Measurements from ENCODE around the gene TBXAS1. TPM values are rescaled to one million over a fixed set of nuclear protein-coding genes. Genes with fewer than 3 reads are reported as not detected.

Gene TBXAS1
- total RNA-seq, 4 donors from 2014 or later: 6.2 to 23.0 (median 11.8) TPM

- Histone ChIP-seq H3K4me3 (no peak overlapping the region), H3K27me3 (no peaks in the 10 kb centered on the region), H3K4me1 (peaks cover 0 to 5% (median 0%) of the 10 kb centered on the region in 3 donors), H3K36me3 (peaks cover 0 to 45% of the 10 kb centered on the region in 2 donors), H3K27ac (no peak overlapping the region), H3K9me3 (no peaks in the 10 kb centered on the region)
- ATAC-seq: no peak
- TF ChIP-seq EP300 (IDR thresholded peaks at IDR 0.05): no peak
- 73 to 83% methylated on average over 3 of the region's 3 CpGs for WGBS, 2 donors (ENCODE audit: low coverage in 1 of 2)
These were observed 224.9 kb downstream of the TBXAS1 start for GRCh38 chr7:140053812-140054539.

- 70 to 81% methylated on average over 3 to 4 of the region's 4 CpGs for WGBS, 2 donors (ENCODE audit: low coverage in 1 of 2)
- no peaks in the 10 kb centered on the region for H3K27me3 ChIP-seq
- TF ChIP-seq EP300 (IDR thresholded peaks at IDR 0.05) (no peak), POLR2A (IDR thresholded peaks at IDR 0.05) (no peak), POLR2AphosphoS5 (IDR thresholded peaks at IDR 0.05) (no peak)
- TF ChIP-seq, protein P1, sequence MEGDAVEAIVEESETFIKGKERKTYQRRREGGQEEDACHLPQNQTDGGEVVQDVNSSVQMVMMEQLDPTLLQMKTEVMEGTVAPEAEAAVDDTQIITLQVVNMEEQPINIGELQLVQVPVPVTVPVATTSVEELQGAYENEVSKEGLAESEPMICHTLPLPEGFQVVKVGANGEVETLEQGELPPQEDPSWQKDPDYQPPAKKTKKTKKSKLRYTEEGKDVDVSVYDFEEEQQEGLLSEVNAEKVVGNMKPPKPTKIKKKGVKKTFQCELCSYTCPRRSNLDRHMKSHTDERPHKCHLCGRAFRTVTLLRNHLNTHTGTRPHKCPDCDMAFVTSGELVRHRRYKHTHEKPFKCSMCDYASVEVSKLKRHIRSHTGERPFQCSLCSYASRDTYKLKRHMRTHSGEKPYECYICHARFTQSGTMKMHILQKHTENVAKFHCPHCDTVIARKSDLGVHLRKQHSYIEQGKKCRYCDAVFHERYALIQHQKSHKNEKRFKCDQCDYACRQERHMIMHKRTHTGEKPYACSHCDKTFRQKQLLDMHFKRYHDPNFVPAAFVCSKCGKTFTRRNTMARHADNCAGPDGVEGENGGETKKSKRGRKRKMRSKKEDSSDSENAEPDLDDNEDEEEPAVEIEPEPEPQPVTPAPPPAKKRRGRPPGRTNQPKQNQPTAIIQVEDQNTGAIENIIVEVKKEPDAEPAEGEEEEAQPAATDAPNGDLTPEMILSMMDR (IDR thresholded peaks at IDR 0.05): no peak
- no peak for ATAC-seq
- H3K4me1 ChIP-seq: peaks cover 0 to 13% (median 4%) of the 10 kb centered on the region in 3 donors
- no peaks in the 10 kb centered on the region for H3K9me3 ChIP-seq
- H3K4me3 ChIP-seq: no peak overlapping the region
- no peak overlapping the region for H3K27ac ChIP-seq
- peaks cover 0 to 45% of the 10 kb centered on the region in 2 donors for H3K36me3 ChIP-seq
These were observed 225.7 kb downstream of the TBXAS1 start for GRCh38 chr7:140054751-140055150.

GRCh38 chr7:140055833-140056232 is 226.8 kb downstream of the TBXAS1 start:
- Histone ChIP-seq H3K9me3 (no peaks in the 10 kb centered on the region), H3K27me3 (no peaks in the 10 kb centered on the region), H3K4me3 (no peak overlapping the region), H3K27ac (no peak overlapping the region), H3K36me3 (peaks cover 0 to 45% of the 10 kb centered on the region in 2 donors), H3K4me1 (peaks cover 0 to 23% (median 8%) of the 10 kb centered on the region in 3 donors)
- no peak for ATAC-seq
- TF ChIP-seq, protein P1 (IDR thresholded peaks at IDR 0.05): no peak
- TF ChIP-seq POLR2AphosphoS5 (IDR thresholded peaks at IDR 0.05): no peak
- no peak for TF ChIP-seq EP300 (IDR thresholded peaks at IDR 0.05)
- no peak for TF ChIP-seq POLR2A (IDR thresholded peaks at IDR 0.05)
- WGBS, 2 donors (ENCODE audit: low coverage in 1 of 2): 83 to 94% methylated on average over 1 to 2 of the region's 2 CpGs

GRCh38 chr7:140056431-140057142 is 227.5 kb downstream of the TBXAS1 start:
- peaks cover 0 to 45% of the 10 kb centered on the region in 2 donors for H3K36me3 ChIP-seq
- no peak for ATAC-seq
- H3K4me3 ChIP-seq: no peak overlapping the region
- TF ChIP-seq POLR2A (IDR thresholded peaks at IDR 0.05) (no peak), POLR2AphosphoS5 (IDR thresholded peaks at IDR 0.05) (no peak), EP300 (IDR thresholded peaks at IDR 0.05) (no peak)
- TF ChIP-seq, protein P1 (IDR thresholded peaks at IDR 0.05): no peak
- WGBS, 2 donors (ENCODE audit: low coverage in 1 of 2): 83 to 88% methylated on average over 2 to 4 of the region's 5 CpGs
- peaks cover 0 to 31% (median 9%) of the 10 kb centered on the region in 3 donors for H3K4me1 ChIP-seq
- H3K9me3 ChIP-seq: no peaks in the 10 kb centered on the region
- H3K27me3 ChIP-seq: no peaks in the 10 kb centered on the region
- H3K27ac ChIP-seq: no peak overlapping the region

DNA sequence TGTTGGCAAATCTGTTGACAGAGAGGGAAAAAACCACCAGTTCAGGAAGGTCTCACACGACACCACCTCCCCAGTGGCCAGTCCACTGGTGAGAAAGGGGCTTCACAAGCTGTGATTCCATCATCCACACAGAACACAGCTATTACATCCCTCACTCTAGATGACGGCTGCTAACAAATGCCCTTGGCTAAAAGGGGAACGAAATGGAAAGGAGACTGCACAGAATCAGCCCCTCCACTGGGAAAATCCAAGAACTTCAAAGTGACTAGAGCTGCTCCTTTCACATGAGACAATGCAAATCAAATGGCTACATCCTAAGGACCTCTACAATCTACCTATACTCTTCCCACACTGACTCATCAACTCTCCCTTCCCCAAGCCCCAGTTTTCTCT is 228.1 kb downstream of the TBXAS1 start:
- WGBS, 2 donors (ENCODE audit: low coverage in 1 of 2): 91% methylated on average over 2 of the region's 3 CpGs; no CpG with 5 or more reads in 1 of the 2 donors
- peaks cover 0 to 45% of the 10 kb centered on the region in 2 donors for H3K36me3 ChIP-seq
- no peak for ATAC-seq
- TF ChIP-seq POLR2A (IDR thresholded peaks at IDR 0.05) (no peak), POLR2AphosphoS5 (IDR thresholded peaks at IDR 0.05) (no peak), EP300 (IDR thresholded peaks at IDR 0.05) (no peak)
- TF ChIP-seq, protein P1 (IDR thresholded peaks at IDR 0.05): no peak
- H3K4me3 ChIP-seq: no peak overlapping the region
- H3K4me1 ChIP-seq: peaks cover 0 to 36% (median 13%) of the 10 kb centered on the region in 3 donors
- no peaks in the 10 kb centered on the region for H3K27me3 ChIP-seq
- H3K9me3 ChIP-seq: no peaks in the 10 kb centered on the region
- no peak overlapping the region for H3K27ac ChIP-seq
